Measurements from ENCODE around the gene AUTS2. TPM values are rescaled to one million over a fixed set of nuclear protein-coding genes. Genes with fewer than 3 reads are reported as not detected.

AUTS2 gene
- total RNA-seq, 1 experiment from 2014 or later: 50.0 TPM

- TF ChIP-seq ZNF532 (CRISPR knock-in tag; IDR thresholded peaks at IDR 0.05; ENCODE audit: borderline replicate concordance) (no peak), ZNF138 (CRISPR knock-in tag; conservative IDR thresholded peaks at IDR 0.05) (no peak), GRHL2 (CRISPR knock-in tag; IDR thresholded peaks at IDR 0.05; ENCODE audit: insufficient replicate concordance, severe bottlenecking) (no peak), ATF6 (CRISPR knock-in tag; IDR thresholded peaks at IDR 0.05) (no peak), NR1H2 (CRISPR knock-in tag; IDR thresholded peaks at IDR 0.05) (no peak), ZNF512 (CRISPR knock-in tag; IDR thresholded peaks at IDR 0.05; ENCODE audit: borderline replicate concordance) (no peak), FOXK1 (CRISPR knock-in tag; IDR thresholded peaks at IDR 0.05) (no peak), ZNF416 (CRISPR knock-in tag; IDR thresholded peaks at IDR 0.05) (no peak), NR3C1 (CRISPR knock-in tag; conservative IDR thresholded peaks at IDR 0.05; ENCODE audit: low read depth) (no peak), PRDM15 (CRISPR knock-in tag; IDR thresholded peaks at IDR 0.05) (no peak), MXD4 (CRISPR knock-in tag; IDR thresholded peaks at IDR 0.05; ENCODE audit: borderline replicate concordance) (no peak), KAT7 (CRISPR knock-in tag; IDR thresholded peaks at IDR 0.05; ENCODE audit: borderline replicate concordance) (no peak), NFE2L1 (CRISPR knock-in tag; IDR thresholded peaks at IDR 0.05) (no peak)
Measured at GRCh38 chr7:70030745-70031144, 432.5 kb downstream of the AUTS2 start (continued).

GRCh38 chr7:70031245-70031644, 433.0 kb downstream of the AUTS2 start:
- H3K9me3 Mint-ChIP-seq: no peaks in the 10 kb centered on the region
- no peaks in the 10 kb centered on the region for H3K36me3 Mint-ChIP-seq
- POLR2A ChIA-PET: no interaction called here
- ATAC-seq: no peak
- H3K27ac Mint-ChIP-seq: no peak overlapping the region
- no peak for DNase-seq (ENCODE audit: low spot score)
- H3K4me3 Mint-ChIP-seq: no peak overlapping the region
- H3K4me1 Mint-ChIP-seq: peaks cover 11% of the 10 kb centered on the region
- CTCF ChIA-PET: no interaction called here
- peaks cover 29% of the 10 kb centered on the region for H3K27me3 Mint-ChIP-seq (ENCODE audit: low read depth)
- TF ChIP-seq TCF7 (CRISPR knock-in tag; IDR thresholded peaks at IDR 0.05; ENCODE audit: low read depth) (no peak), MAX (CRISPR knock-in tag; IDR thresholded peaks at IDR 0.05) (no peak), OVOL2 (CRISPR knock-in tag; IDR thresholded peaks at IDR 0.05; ENCODE audit: borderline replicate concordance) (no peak), MYBL2 (CRISPR knock-in tag; IDR thresholded peaks at IDR 0.05) (no peak), ESRRA (CRISPR knock-in tag; IDR thresholded peaks at IDR 0.05; ENCODE audit: borderline replicate concordance) (no peak), ZNF671 (CRISPR knock-in tag; IDR thresholded peaks at IDR 0.05) (no peak), ZNF423 (CRISPR knock-in tag; IDR thresholded peaks at IDR 0.05) (no peak), EMX1 (CRISPR knock-in tag; IDR thresholded peaks at IDR 0.05) (no peak), AR (CRISPR knock-in tag; IDR thresholded peaks at IDR 0.05) (no peak)
